ENCODE results near the gene ZNF385A.

GRCh38 chr12:54421175-54421878 is 36.8 kb upstream of the ZNF385A start:
- no peak for TF ChIP-seq FOXM1 (IDR thresholded peaks at IDR 0.05; ENCODE audit: borderline replicate concordance)
- no peak for TF ChIP-seq BHLHE40 (IDR thresholded peaks at IDR 0.05; ENCODE audit: borderline replicate concordance)
- TF ChIP-seq PKNOX1 (IDR thresholded peaks at IDR 0.05): no peak
- TF ChIP-seq FOXK2 (IDR thresholded peaks at IDR 0.05): no peak
- TF ChIP-seq L3MBTL2 (conservative IDR thresholded peaks at IDR 0.05): no peak
- no peak for TF ChIP-seq CTBP1 (IDR thresholded peaks at IDR 0.05; ENCODE audit: borderline replicate concordance)
- TF ChIP-seq ELF4 (IDR thresholded peaks at IDR 0.05): no peak
- no peak for TF ChIP-seq SUZ12 (IDR thresholded peaks at IDR 0.05)
- TF ChIP-seq LEF1 (IDR thresholded peaks at IDR 0.05; ENCODE audit: borderline replicate concordance): no peak

Data from HEK293T (cell line).